GM23338 (cell line): ENCODE data around the gene FAM9C.

Experiments
- CREB1 ChIP-seq: fragments of 250-450 bp; sonication (Bioruptor Pico); IDR thresholded peaks from 2 replicates; pipeline ENCODE4 v1.5.0; 2020; ENCODE audit warnings: low read depth, mild to moderate bottlenecking, moderate library complexity
- CTCF ChIP-seq, 2 experiments: fragments of 200-600 bp in 1 of 2; sonication (generic) in 1 of 2; conservative IDR thresholded peaks; 2 replicates each; pipeline versions ENCODE4 v1.5.1 to v1.6.1; 2016 to 2017; ENCODE audit warnings: antibody characterized with exemption in 2 of 2, low read depth in 2 of 2, mild to moderate bottlenecking in 2 of 2, moderate library complexity in 1 of 2
- EZH2 ChIP-seq: fragments of 200-600 bp; sonication (generic); IDR thresholded peaks from one replicate; pipeline ENCODE4 v1.8.0; 2017; ENCODE audit warnings: antibody characterized with exemption, mild to moderate bottlenecking, low read depth; ENCODE audit not compliant: unreplicated experiment

- TF ChIP-seq CTCF (conservative IDR thresholded peaks at IDR 0.05; ENCODE audit: low read depth in 2 of 2), result no peak
- no peak for TF ChIP-seq CREB1
- no peak for TF ChIP-seq EZH2
These were observed 38.6 kb downstream of the FAM9C start for GRCh38 chrX:13005661-13006473.
